ENCODE data around the gene LUC7L2. TPM values are rescaled to one million over a fixed set of nuclear protein-coding genes. Genes with fewer than 3 reads are reported as not detected.
A peak's percentile ranks its signal among the peaks of the same experiment; 100 is the strongest.
"Not testable (repeated sequence)": the region's sequence is repeated elsewhere in the genome, so short reads cannot be mapped to it uniquely, and the experiment has no call there.

Gene LUC7L2
- polyA plus RNA-seq, 1 experiment = 45.7 TPM

- no peak overlapping the region for H3K27ac ChIP-seq (ENCODE audit: low read depth, low read length)
- ChIA-PET CTCF (interaction anchor here (2.2 kb wide), 1 partner anchor 15 kb away, joined by 10 read pairs; the partner anchor contains the start of gene FMC1), POLR2A (no interaction called here)
- H3K4me3 ChIP-seq (ENCODE audit: low read depth, low read length) = no peak overlapping the region
- no peak for DNase-seq (ENCODE audit: low read depth, low spot score)
- no peak for TF ChIP-seq CTCF (IDR thresholded peaks at IDR 0.05; ENCODE audit: low read depth, low read length)
- H3K27me3 ChIP-seq (ENCODE audit: control insufficient read depth, insufficient read depth, low read length) = no peaks in the 10 kb centered on the region
- peaks cover 4% of the 10 kb centered on the region; the same call in 1 of the 2 replicates for H3K9me3 ChIP-seq (ENCODE audit: control insufficient read depth, insufficient read depth, low read length)
Observed at GRCh38 chr7:139355320-139355719, 4.4 kb upstream of the LUC7L2 start.

- H3K27me3 ChIP-seq (ENCODE audit: control insufficient read depth, insufficient read depth, low read length); H3K9me3 ChIP-seq (ENCODE audit: control insufficient read depth, insufficient read depth, low read length); H3K27ac ChIP-seq (ENCODE audit: low read depth, low read length); DNase-seq (ENCODE audit: low read depth, low spot score): not testable (repeated sequence)
- H3K4me3 ChIP-seq (ENCODE audit: low read depth, low read length) = peak overlapping the region; percentile 99
- ChIA-PET POLR2A (interaction anchor here (0.6 kb wide), 1 partner anchor 18 kb away, joined by 3 read pairs; no protein-coding TSS in a partner anchor), CTCF (interaction anchor here (0.5 kb wide), 1 partner anchor 1021 kb away, joined by 5 read pairs; no protein-coding TSS in a partner anchor)
Observed at GRCh38 chr7:139357729-139358506, 1.8 kb upstream of the LUC7L2 start.

GRCh38 chr7:139358541-139359365, 941 bp upstream of the LUC7L2 start:
- Histone ChIP-seq H3K27me3 (ENCODE audit: control insufficient read depth, insufficient read depth, low read length) (no peaks in the 10 kb centered on the region), H3K4me3 (ENCODE audit: low read depth, low read length) (peak overlapping the region; percentile 99), H3K27ac (ENCODE audit: low read depth, low read length) (peak overlapping the region; percentile 97), H3K9me3 (ENCODE audit: control insufficient read depth, insufficient read depth, low read length) (peaks cover 4% of the 10 kb centered on the region; the same call in 1 of the 2 replicates)
- ChIA-PET CTCF (interaction anchor here (1.7 kb wide), 1 partner anchor 15 kb away, joined by 4 read pairs; no protein-coding TSS in a partner anchor), POLR2A (no interaction called here)
- DNase-seq (ENCODE audit: low read depth, low spot score) = no peak
- TF ChIP-seq CTCF (IDR thresholded peaks at IDR 0.05; ENCODE audit: low read depth, low read length) = no peak

- no peak for TF ChIP-seq CTCF (IDR thresholded peaks at IDR 0.05; ENCODE audit: low read depth, low read length)
- DNase-seq (ENCODE audit: low read depth, low spot score) = peak; percentile 78
- ChIA-PET POLR2A (interaction anchor here (0.8 to 1.0 kb wide), 5 partner anchors 9 to 130 kb away, joined by 3 to 8 read pairs (median 4); partner anchors contain the start of gene FMC1), CTCF (interaction anchor here (0.6 to 1.7 kb wide), 2 partner anchors 14 to 216 kb away, joined by 4 read pairs; no protein-coding TSS in a partner anchor)
- peaks cover 4% of the 10 kb centered on the region; the same call in 1 of the 2 replicates for H3K9me3 ChIP-seq (ENCODE audit: control insufficient read depth, insufficient read depth, low read length)
- H3K4me3 ChIP-seq (ENCODE audit: low read depth, low read length) = peak overlapping the region; percentile 99
- no peaks in the 10 kb centered on the region for H3K27me3 ChIP-seq (ENCODE audit: control insufficient read depth, insufficient read depth, low read length)
- peak overlapping the region; percentile 99 for H3K27ac ChIP-seq (ENCODE audit: low read depth, low read length)
Observed at GRCh38 chr7:139360210-139360947, 685 bp downstream of the LUC7L2 start.

- ChIA-PET CTCF (no interaction called here), POLR2A (no interaction called here)
- no peak overlapping the region for H3K27ac ChIP-seq (ENCODE audit: low read depth, low read length)
- no peak for DNase-seq (ENCODE audit: low read depth, low spot score)
- no peaks in the 10 kb centered on the region for H3K27me3 ChIP-seq (ENCODE audit: control insufficient read depth, insufficient read depth, low read length)
- TF ChIP-seq CTCF (IDR thresholded peaks at IDR 0.05; ENCODE audit: low read depth, low read length) = no peak
- H3K4me3 ChIP-seq (ENCODE audit: low read depth, low read length) = peak overlapping the region; percentile 99
- H3K9me3 ChIP-seq (ENCODE audit: control insufficient read depth, insufficient read depth, low read length) = peaks cover 4% of the 10 kb centered on the region; the same call in 1 of the 2 replicates
Observed at GRCh38 chr7:139360948-139361307, 1.2 kb downstream of the LUC7L2 start.
